Activated CD4-positive, alpha-beta T cell treated with anti-CD3 and anti-CD28 coated beads for 1 hour (primary cell): ENCODE results near the gene WDR55.
"Not testable (repeated sequence)": the region's sequence is repeated elsewhere in the genome, so short reads cannot be mapped to it uniquely, and the experiment has no call there.

Source experiments
- DNase-seq: peaks from one replicate; pipeline ENCODE4 v3.0.0-alpha.2; 2020

The WDR55 gene, protein sequence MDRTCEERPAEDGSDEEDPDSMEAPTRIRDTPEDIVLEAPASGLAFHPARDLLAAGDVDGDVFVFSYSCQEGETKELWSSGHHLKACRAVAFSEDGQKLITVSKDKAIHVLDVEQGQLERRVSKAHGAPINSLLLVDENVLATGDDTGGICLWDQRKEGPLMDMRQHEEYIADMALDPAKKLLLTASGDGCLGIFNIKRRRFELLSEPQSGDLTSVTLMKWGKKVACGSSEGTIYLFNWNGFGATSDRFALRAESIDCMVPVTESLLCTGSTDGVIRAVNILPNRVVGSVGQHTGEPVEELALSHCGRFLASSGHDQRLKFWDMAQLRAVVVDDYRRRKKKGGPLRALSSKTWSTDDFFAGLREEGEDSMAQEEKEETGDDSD

DNA sequence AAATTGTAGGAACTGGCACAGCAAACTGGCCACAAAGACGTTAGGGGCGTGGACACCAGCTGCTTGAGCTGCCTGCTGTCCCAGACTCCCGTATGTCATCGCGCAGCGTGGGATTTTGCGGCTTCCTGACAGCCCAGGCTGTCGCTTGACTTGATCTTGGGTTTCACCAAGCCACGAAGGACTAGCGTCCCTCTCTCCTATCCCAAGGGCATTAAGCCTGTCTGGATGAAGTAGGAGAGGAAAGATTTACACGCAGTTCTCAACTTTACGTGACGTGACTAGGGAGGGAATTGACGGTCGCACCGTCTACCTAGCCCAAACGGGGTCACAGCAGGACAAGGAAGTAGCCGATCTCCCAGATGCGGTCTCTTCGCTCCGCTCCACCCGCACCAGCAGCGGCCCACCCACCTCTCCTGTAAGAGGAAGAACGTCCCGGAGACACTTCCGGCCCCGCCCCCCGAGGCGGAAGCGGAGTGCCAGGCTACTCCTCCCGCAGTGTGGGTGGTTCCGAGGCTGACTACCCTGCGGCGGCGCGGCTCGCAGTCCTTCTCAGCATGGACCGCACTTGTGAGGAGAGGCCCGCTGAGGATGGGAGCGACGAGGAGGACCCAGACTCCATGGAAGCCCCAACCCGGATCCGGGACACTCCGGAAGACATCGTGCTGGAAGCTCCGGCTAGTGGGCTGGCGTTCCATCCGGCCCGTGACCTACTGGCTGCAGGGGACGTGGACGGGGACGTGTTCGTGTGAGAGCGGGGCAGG lies at the start of gene WDR55:
WDR55 (plus strand) TSS at position 546 of the 761 bp plus-strand sequence; CDS start at position 555, 9 bp downstream.
- peak; percentile 91 for DNase-seq

DNA sequence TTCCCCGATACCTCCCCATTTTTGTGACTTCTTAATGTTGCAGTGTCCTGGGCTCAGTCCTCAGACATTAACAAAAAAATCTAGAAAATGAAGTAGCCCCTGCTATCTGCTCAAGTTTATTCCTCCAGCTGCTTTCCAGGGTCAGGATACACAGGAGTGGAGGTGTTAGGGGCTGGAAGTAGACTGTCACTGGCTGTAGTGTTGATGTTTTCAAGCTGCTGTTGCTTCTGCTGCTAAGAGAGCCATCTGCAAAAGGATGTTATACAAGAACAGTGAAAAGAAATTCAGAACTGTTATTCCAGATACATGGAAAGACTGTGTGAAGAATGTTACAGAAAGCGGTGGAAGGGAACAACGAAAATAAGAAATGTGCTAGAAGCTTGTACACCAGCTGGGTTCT lies 42.4 kb upstream of the WDR55 start:
- DNase-seq: no peak

DNA sequence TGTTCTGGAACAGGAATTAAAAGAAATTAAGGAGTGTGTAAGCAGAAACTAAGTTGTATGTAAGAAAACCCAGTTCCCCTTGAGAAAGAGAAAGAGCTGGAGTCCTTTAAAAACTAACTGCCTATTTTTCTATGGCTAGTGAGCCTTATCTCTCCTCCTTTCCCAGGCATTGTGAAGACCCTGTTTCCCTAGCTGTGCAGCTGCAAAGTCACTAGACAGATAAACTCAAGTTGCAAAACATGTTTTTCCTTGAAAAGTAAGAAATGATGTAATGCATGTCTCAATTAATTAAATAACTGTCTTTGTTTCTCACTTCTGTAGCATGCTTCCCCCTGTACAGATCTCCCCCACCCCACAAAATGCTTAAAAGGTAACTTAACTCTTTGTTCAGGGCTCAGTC lies 41.6 kb upstream of the WDR55 start:
- not testable (repeated sequence) for DNase-seq

DNA sequence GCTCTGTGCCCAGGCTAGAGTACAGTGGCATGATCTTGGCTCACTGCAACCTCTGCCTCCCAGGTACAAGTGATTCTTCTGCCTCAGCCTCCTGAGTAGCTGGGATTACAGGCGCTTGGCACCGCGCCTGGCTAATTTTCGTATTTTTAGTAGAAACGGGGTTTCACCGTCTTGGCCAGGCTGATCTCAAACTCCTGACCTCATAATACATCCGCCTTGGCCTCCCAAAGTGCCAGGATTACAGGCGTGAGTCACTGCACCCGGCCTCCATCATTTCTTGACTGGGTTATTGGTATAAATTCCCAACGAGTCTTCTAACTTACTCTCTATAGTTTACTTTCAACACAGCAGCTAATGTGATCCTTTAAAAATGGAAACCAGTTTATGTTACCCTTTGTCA lies 39.8 kb upstream of the WDR55 start:
- DNase-seq: not testable (repeated sequence)

DNA sequence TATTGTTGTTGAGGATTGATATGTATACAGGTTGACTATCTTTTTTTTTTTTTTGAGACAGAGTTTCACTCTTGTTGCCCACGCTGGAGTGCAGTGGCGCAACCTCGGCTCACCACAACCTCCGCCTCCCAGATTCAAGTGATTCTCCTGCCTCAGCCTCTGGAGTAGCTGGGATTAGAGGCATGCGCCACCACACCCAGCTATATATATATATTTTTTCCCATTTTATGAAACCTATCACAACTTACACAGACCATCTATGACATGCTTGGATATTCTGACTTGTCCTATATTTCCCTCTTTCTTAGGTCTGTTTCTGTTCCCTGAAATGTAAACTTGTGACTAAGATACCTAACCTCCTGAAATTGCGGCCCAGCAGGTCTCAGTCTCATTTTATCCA lies 36.7 kb upstream of the WDR55 start:
- DNase-seq: no peak

DNA sequence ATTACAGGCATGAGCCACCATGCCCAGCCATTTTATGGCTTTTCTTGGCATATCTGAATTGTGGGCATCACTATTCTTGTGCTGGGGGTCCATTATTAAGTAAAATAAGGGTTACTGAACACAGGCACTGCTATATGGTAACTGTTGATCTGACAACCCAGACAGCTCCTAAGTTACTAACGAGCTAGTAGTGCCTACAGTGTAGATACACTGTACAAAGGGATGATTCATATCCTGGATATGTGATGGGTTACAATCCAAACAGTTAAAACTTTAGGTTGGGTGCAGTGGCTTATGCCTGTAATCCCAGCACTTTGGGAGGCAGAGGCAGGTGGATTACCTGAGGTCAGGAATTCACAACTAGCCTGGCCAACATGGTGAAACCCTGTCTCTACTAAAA lies 36.0 kb upstream of the WDR55 start:
- no peak for DNase-seq

DNA sequence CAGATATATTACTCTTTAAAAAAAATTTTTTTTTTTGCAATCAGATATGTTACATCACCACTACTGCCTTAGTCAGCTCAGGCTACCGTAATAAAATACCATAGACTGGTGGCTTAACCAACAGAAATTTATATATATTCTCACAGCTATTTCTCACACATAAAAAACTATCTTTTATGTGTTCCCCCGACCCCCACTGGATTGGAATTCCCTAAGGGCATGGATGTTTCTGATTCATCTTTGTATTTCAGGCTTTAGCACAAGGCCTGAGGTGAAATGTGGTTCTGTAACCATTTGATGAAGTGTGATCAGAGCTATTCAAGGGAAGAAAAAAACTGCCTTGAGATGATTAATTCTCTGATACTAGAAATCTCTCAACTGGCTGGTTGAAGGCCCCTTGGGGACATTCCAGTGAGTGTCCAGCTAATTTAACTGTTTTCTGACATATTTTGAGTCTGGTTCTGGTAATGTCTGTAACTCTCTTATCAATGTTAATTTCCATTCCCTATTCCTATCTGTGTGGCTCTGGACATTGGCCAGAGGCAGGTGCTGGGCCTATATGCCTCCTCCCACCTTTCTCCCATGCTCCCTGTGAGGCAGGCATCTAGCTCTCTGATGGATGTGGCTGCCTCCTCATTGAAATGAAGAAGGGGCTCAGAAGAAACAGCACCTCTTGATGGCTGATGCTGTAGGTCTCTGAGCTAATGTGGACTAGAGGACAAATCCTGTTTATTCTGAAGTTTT lies 34.2 kb upstream of the WDR55 start:
- no peak for DNase-seq

DNA sequence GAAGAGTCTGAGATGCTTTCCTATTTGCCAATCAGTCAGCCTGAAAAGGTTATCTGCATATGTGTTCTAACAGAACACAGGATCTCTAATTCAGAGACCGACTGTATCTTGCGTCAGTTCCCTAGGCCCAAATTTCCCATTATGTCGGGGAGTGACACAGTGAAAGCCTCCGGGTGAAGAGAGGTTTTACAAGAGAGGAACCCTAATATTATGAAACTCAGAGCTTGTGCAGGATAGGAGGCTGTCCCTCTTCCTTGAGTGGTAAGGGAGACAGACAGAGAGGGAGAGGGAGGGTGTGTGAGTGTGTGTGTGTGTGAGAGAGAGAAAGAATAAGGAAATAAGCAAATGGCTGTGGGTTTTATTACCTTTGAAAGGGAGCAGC lies 33.7 kb upstream of the WDR55 start:
- no peak for DNase-seq

DNA sequence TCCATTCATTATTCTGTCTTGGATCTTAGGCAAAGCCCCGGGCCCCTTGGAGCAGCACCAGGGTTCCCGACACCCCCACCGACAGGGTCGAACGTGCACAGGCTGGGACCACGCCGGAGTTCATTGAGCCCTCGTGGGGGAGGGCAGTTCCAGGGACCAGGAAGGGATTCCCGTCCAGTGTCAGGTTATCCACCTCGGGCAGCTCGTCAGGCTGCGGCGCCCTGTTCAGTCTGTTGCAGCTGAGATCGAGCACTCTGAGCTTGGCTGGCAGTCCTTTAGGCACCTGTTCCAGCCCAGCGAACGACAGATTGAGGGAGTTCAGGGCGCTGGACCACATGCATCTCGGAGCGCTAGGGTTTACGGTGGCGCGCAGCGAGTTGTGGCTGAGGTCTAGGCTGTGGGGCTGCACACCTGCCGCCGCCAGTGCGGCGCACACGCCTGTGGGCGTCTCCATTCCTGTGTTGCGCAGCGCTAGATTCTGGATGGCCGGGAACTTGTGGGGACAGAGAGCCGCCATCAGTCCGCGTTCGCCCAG lies 32.8 kb upstream of the WDR55 start:
- peak; percentile 19 for DNase-seq

DNA sequence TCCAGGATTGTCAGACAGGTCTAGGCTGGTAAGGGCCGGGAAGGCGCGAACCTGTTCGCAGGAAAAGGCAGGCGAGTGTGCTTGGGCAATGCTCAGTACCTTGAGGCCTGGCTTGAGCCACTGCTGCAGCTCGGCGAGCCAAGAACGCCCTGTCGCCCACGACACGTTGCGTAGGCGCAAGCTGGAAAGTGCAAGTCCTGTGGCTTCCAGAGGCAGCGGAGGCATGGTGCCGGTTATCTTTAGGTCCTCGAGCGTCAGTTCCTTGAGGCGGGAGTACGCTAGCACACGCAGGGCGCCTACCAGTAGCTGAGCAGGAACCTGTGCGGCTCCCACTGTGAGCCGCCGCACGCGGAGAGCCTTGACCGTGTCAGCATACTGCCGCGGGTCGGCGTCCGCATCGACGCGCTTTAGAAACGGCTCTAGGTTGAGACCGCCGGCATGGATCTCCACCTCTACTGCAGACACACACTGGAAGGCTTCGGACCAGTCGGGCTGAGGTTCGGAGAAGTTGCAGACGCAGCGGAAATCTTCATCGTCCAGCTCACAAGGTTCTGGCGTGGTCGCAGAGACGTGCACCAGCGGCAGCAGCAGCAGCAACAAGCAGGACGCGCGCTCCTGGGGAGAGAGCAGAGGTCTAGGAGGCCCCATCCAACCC lies 32.2 kb upstream of the WDR55 start:
- peak; percentile 27 for DNase-seq

DNA sequence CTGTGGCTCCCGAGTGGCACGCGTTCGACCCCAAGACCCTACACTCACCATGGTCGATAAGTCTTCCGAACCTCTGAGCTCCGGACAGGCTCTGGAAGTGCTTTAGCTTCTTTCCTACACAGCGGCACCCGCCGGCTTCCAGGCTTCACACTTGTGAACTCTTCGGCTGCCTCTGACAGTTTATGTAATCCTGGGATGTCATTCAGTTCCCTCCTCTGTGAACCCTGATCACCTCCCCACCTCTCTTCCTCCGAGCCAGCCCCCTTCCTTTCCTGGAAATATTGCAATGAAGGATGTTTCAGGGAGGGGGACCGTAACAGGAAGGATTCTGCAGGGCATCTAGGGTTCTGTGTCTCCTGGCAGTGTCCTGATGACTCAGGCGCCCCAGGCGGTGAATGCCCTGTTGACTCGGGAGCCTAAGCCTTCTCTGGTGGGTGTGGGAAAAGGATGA lies 31.7 kb upstream of the WDR55 start, which contains the start of gene CD14:
CD14 (minus strand) TSS at position 155 of the 451 bp plus-strand sequence; CDS start at position 51, 104 bp downstream.
- DNase-seq: no peak

DNA sequence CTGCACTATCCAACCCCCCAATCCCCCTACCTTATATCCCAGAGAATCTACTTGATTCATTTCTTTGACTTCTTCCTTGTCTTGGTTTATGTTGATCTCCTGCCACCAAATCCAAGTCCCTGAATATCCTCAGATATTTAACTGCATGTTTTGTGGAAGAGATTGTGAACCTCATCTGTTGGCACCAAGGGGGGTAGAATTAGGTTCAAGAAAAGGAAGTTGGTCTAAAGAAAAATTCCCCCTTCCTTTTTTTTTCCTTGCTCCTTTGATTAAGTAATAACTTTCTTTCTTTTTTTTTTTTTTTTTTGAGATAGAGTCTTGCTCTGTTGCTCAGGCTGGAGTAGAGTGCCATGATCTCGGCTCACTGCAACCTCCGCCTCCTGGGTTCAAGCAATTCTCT lies 31.2 kb upstream of the WDR55 start:
- DNase-seq: no peak

DNA sequence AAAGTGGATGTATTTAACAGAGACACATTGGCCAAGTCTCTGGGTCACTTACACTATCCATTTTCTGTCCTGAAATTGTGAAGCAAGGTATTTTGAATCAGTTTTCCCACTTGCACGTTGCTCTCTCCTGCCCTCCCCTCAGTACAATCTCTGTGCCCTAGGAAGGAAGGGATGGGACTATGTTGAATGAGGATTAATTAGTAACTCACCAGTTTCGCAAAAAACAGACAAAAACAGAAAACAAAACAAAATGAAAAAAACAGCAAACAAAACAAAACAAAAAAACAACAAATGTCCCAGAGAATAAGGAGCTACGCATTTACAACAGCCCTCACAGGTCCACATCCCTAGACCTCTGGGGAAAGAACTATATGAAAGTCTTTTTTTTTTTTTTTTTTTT lies 30.6 kb upstream of the WDR55 start:
- no peak for DNase-seq

DNA sequence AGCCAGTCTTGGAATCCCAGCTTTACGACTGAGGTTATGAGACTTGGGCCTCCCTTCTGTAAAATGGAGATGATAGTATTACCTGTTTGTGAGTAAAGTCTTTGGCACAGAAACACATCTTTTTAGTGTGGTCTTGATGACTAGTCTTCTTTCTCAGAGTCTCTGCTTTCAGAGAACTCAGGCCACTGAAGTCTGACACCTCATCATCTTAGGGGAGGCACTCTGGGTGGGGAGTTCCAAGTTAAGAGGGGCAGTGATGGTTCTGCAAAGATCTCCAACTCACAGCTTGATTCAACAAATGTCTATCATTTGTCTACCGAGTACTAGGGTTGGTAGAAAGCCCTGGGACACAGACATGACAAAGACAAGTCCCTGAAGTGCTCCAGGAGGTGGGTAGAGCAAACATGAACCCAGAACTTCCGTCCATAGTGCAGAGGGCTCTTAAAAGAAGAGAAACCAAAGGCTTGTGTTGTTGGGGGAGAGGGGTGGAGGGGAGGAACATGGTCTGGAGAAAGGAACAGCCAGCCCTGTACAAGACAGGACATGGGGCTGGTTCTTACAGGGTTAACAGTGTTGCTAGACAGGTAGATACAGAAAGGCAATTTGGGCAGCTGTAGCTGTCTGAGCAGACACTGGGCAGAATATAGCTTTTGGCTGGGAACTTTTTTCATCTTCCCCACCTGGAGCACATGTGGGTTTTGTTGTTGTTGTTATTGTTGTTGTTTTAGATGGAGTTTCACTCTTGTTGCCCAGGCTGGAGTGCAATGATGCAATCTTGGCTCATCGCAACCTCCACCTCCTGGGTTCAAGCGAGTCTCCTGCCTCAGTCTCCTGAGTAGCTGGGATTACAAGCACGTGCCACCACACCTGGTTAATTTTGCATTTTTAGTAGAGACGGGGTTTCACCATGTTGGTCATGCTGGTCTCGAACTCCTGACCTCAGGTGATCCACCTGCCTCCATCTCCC lies 29.1 kb upstream of the WDR55 start:
- DNase-seq: no peak

DNA sequence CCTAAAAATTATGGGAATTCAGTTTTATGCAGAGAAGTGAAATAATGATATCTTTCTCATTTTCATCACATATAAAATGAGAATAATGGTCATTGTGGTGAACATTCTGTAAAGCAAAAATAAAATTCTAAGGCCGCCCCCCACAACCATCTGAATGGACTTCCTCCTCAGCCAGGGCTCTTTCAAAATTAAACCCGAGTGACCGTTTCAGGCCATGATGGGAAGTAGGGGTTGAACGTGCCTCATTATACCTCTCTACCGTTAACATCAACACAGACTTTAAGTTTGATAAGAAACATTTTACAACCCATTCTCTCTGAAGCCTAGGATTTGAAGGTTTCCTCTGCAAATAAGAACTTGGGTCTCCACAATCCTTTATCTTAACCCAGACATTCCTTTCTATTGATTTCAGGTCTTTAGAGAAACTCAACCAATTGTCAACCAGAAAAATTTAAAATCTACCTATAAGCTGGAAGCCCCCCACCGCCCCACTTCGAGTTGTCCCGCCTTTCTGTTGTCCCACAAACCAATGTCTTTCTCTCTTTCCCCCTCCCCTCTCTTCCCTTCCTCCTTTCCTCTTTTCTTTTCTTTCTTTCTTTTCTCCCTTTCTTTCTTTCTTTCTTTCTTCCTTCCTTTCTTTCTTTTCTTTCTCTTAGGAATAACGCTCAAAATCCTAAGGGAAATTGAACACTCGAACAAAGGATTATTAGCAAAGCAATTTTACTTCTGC lies 27.2 kb upstream of the WDR55 start:
- no peak for DNase-seq

DNA sequence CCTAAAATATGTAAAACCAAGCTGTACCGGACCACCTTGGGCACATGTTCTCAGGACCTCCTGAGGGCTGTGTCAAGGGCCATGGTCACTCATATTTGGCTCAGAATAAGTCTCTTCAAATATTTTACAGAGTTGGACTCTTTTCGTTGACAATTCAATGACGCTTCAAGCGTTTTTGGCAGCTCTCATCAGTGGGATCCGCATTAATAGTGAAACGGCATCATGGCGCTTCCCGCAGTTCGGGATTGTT lies 25.9 kb upstream of the WDR55 start:
- DNase-seq: not testable (repeated sequence)

DNA sequence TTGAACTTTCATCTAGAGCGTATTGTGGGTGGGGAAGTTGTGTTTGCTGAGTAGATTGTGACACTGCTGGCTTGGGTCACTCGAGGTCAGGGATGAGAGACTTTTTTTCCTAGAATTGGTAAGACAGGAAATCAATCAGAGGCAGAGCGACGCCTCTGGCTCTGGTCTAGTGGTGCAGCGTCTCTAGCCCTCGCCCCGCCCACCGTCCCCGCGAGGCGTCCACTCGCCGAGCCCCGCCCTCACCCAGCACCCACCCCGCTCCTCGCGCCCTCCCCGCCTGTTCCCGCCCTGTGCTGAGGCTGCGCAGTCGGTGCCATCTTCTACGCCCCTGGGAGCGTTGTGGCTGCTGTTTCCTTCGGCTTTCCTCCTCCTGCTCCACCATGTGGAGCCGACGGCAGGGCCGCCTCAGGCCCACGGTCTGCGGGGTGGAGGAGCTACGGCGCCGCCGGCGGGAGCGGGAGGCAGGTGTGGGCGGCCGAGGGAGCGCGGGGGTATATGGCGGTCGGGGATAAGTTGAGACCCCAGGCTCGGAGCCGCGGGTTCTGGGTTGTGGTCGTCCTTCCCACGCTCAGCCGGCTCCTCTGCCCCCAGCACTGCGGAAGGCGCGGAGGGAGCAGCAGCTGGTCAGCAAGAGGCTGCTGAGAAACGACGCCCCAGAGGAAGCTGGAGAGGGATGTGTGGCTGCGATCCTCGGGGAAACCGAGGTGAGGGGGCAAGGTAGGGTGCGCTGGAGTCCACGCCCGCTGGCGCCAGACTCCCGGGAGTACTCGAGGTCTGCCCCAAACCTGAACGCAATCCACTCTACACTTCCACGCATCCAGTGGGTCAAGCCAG lies 25.3 kb upstream of the WDR55 start, which contains the start of gene TMCO6:
TMCO6 (plus strand) TSS at position 304 of the 834 bp plus-strand sequence; CDS start at position 381, 77 bp downstream.
- DNase-seq: peak; percentile 93

DNA sequence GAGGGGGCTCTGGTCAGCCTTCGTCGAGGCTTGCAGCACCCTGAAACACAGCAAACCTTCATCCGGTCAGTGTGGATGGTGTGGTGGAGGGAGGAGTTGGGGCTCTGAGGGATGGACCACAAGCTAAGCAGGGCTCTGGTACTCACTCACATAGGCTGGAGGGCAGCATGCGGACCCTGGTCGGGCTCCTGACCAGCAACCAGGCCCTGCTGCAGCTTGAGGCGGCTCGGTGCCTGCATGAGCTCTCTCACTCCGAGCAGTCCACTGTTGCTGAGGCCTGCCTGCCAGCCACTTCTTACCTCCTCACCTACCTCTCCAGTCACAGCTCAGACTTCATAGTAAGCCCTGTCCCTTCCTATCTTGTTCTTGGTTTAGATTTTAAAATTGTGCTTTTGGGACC lies 23.0 kb upstream of the WDR55 start:
- DNase-seq: no peak

DNA sequence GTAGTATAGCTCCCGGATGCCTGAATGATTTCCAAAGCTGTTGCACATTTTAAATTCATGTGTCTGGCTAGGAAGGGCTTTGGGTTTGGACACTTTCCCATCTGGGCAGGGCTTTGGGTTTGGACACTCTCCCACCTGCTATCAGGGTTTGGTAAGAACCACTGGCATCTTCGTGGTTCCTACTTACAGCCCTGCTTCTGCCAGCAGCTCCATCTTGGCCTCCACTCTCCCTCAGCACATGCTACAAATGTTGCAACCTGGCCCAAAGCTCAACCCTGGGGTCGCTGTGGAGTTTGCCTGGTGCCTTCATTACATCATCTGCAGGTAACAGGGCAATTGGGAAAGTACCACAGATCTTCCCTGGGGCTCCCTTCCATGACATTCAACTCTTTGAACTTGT lies 22.0 kb upstream of the WDR55 start:
- no peak for DNase-seq

DNA sequence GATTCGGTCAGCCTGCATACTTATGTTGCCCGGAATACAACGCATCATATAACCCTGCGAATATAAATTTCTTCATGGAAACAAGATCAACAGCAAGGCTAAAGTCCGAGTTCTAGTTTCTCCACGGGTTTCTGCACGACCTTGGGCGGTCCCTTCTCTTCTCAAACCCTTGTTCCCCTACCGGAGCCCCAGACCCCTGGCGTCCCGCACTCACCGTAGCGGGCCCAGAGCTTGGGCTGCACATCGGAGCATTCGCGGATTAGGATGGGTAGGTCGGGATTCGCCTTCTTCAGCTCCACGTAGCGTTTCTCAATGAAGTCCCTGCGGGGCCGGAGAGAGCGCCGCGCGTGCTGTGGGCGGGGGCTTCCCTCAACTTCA lies 17.7 kb upstream of the WDR55 start:
- DNase-seq: no peak
